Measurements from ENCODE around the gene RPRM. TPM values are rescaled to one million over a fixed set of nuclear protein-coding genes. Genes with fewer than 3 reads are reported as not detected.
"Not testable (repeated sequence)": the region's sequence is repeated elsewhere in the genome, so short reads cannot be mapped to it uniquely, and the experiment has no call there.

The RPRM gene
- polyA plus RNA-seq: 3.2 TPM
- long read RNA-seq, donor 1, partial matches to known transcripts: 0 of 1 reads
- long read RNA-seq, donor 1, other reads (novel, unspliced or antisense): 0 of 1 reads
- long read RNA-seq, donor 2, partial matches to known transcripts: 0 of 1 reads
- long read RNA-seq, donor 2, other reads (novel, unspliced or antisense): 0 of 1 reads
- long read RNA-seq, donor 3: 0 reads
- long read RNA-seq, donor 4: 0 reads
- long read RNA-seq, donor 5, partial matches to known transcripts: 0 of 2 reads
- long read RNA-seq, donor 5, other reads (novel, unspliced or antisense): 0 of 2 reads
- long read RNA-seq, donor 6, partial matches to known transcripts: 0 of 3 reads
- long read RNA-seq, donor 6, other reads (novel, unspliced or antisense): 0 of 3 reads
- long read RNA-seq, donor 7, partial matches to known transcripts: 0 of 1 reads
- long read RNA-seq, donor 7, other reads (novel, unspliced or antisense): 0 of 1 reads
- long read RNA-seq, donor 8, partial matches to known transcripts: 0 of 3 reads
- long read RNA-seq, donor 8, other reads (novel, unspliced or antisense): 0 of 3 reads
- long read RNA-seq, donor 9, partial matches to known transcripts: 0 of 2 reads
- long read RNA-seq, donor 9, other reads (novel, unspliced or antisense): 0 of 2 reads
- long read RNA-seq, donor 10, partial matches to known transcripts: 0 of 1 reads
- long read RNA-seq, donor 10, other reads (novel, unspliced or antisense): 0 of 1 reads
- long read RNA-seq, donor 11, partial matches to known transcripts: 0 of 1 reads
- long read RNA-seq, donor 11, other reads (novel, unspliced or antisense): 0 of 1 reads

DNA sequence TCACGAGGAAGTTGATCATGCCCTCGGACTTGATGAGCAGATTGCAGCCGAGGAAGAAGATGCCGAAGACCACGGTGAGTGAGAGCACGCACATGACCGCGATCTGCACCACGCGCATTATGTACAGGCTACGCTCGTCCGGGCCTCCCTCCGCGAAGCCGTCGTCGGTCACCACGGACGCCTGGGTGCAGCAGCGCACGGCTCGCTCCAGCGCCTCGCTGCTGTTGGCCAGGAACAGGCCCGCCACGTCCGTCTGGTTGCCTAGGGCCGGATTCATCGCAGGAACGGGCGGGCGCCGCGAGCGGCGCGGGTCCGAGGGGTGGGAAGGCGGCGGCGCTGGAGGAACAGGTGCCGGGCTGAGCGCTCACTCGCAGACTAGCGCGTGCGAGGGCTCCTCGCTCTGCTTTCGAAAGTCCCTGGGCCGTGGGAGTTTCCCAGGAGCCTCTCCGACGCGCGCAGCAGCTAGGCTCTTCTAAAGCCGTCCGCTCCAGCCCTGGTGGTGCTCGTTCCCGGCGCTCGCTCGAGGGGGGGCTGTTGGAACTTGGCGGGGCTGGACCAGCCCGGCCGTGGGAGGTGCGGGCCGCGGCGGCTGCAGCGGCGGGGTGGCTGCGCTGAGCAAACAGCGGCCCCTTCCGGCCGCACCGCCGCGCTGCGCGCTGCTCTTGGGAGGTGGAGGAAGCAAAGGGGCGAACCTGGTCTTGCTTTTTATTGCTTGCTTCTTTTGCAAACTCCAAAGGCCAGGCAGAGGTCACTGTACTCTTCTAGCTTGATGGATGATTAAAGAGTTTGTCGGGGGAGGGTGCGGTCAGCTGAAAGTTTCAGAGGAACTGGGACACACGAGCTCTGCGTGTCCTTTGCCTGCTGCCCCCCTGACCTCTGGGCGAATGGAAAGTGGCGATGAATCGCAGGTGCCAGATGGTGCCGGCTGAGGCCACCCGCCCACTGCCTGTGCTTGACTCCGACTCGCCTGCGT, at the start of gene RPRM:
Gene RPRM (minus strand): TSS at position 474 of the 973 bp plus-strand sequence. CDS start 197 bp downstream, at position 277.
- Histone ChIP-seq H3K4me3 (ENCODE audit: low read length) (peak within 1 kb of the TSS; percentile 34), H3K36me3 (ENCODE audit: control insufficient read depth, insufficient read depth, low read length) (no peaks in the 10 kb centered on the region), H3K27me3 (ENCODE audit: control insufficient read depth, insufficient read depth, low read length) (peaks cover 54% of the 10 kb centered on the region), H3K9me3 (ENCODE audit: control insufficient read depth, low read depth, low read length) (peaks cover 4% of the 10 kb centered on the region), H3K4me1 (ENCODE audit: control insufficient read depth, insufficient read depth, low read length) (peaks cover 18% of the 10 kb centered on the region), H3K27ac (ENCODE audit: low read length) (no peak within 1 kb of the TSS)
- DNase-seq: peak; percentile 45 to 78
- WGBS (ENCODE audit: insufficient coverage, low lambda C conversion rate): no CpG with 5 or more reads among the region's 93 CpGs

DNA sequence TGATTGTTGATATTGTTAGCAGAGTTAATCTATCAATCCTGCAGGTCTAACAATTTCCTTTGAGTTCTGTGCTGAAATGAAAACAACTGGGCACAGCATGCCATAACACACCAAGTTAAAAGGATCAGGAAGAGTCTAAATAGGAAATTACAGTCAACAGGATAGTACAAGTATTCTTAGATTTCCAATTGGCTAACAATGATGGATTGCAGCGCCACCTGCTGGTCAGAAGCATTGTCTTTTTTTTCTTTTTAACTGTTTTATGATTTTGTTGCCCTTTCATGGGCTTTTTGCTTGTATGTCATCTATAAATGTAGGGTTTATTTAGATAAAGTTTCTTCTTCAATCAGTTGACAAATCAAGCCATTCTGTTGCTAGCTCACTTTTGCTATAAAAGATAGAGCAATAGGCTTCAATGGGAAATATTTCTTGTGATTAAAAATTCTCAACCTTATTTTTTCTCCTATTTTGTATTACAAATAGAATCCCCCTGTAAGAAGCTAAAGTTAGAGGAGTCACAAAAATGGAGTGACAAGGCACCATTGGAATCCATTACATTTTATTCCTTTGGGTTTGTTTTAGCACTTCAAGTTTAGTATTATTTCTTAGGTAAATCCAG, 40.8 kb upstream of the RPRM start:
- H3K4me1 ChIP-seq (ENCODE audit: control insufficient read depth, insufficient read depth, low read length): no peaks in the 10 kb centered on the region
- no peak overlapping the region for H3K27ac ChIP-seq (ENCODE audit: low read length)
- H3K4me3 ChIP-seq (ENCODE audit: low read length): no peak overlapping the region
- H3K36me3 ChIP-seq (ENCODE audit: control insufficient read depth, insufficient read depth, low read length): no peaks in the 10 kb centered on the region
- H3K9me3 ChIP-seq (ENCODE audit: control insufficient read depth, low read depth, low read length): no peaks in the 10 kb centered on the region
- H3K27me3 ChIP-seq (ENCODE audit: control insufficient read depth, insufficient read depth, low read length): no peaks in the 10 kb centered on the region
- peak; percentile 16 to 19 for DNase-seq
- no CpG with 5 or more reads among the region's 1 CpG for WGBS (ENCODE audit: insufficient coverage, low lambda C conversion rate)

DNA sequence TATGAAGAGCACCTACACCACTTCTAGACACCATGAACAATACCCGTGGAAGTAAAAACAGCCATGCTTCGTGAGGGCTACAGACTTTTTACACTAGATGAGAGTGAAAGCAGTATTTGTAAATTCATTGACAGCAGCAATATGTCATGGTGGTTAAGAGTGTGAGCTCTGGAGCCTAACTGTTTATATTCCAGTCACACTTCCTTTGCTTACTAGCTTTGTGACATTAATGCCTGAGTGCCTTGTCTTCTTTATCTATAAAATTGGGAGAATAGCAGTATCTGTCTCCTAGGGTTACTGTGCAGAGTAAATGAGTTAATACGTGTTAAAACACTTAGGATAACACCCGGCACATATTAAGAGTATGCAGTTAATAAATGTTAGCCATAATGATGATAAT, 33.8 kb upstream of the RPRM start:
- WGBS (ENCODE audit: insufficient coverage, low lambda C conversion rate): 88% methylated on average over 2 of the region's 4 CpGs
- Histone ChIP-seq H3K9me3 (ENCODE audit: control insufficient read depth, low read depth, low read length) (peaks cover 4% of the 10 kb centered on the region), H3K4me3 (ENCODE audit: low read length) (no peak overlapping the region), H3K27ac (ENCODE audit: low read length) (no peak overlapping the region), H3K36me3 (ENCODE audit: control insufficient read depth, insufficient read depth, low read length) (no peaks in the 10 kb centered on the region), H3K27me3 (ENCODE audit: control insufficient read depth, insufficient read depth, low read length) (no peaks in the 10 kb centered on the region), H3K4me1 (ENCODE audit: control insufficient read depth, insufficient read depth, low read length) (no peaks in the 10 kb centered on the region)
- DNase-seq: no peak

- Histone ChIP-seq H3K27ac (ENCODE audit: low read length) (no peak overlapping the region), H3K9me3 (ENCODE audit: control insufficient read depth, low read depth, low read length) (peaks cover 11% of the 10 kb centered on the region), H3K27me3 (ENCODE audit: control insufficient read depth, insufficient read depth, low read length) (no peaks in the 10 kb centered on the region), H3K4me3 (ENCODE audit: low read length) (no peak overlapping the region), H3K36me3 (ENCODE audit: control insufficient read depth, insufficient read depth, low read length) (no peaks in the 10 kb centered on the region), H3K4me1 (ENCODE audit: control insufficient read depth, insufficient read depth, low read length) (no peaks in the 10 kb centered on the region)
- no peak for DNase-seq
- 100% methylated on average over 1 of the region's 4 CpGs for WGBS (ENCODE audit: insufficient coverage, low lambda C conversion rate)
Observed at GRCh38 chr2:153510996-153511395, 32.4 kb upstream of the RPRM start.

DNA sequence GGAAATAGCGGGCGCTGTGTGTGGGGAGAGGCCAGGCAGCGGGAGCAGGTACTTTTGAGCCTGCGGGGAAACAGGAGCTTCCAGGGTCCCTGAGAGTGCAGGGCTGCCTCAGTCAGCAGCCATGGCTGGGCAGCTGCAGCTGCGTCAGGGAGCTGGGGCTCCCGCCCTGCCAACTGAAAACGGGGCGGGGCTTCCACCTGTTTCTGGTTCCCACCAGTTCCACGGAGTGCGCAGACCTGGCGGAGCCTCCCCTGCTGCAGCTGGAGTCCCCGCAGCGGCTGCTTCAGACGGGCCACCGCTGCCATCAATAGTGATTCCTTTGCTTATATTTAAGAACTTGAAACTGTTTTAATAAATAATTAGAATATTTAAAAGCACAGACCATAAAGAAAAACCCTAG, 30.6 kb upstream of the RPRM start:
- Histone ChIP-seq H3K4me1 (ENCODE audit: control insufficient read depth, insufficient read depth, low read length) (no peaks in the 10 kb centered on the region), H3K27ac (ENCODE audit: low read length) (no peak overlapping the region), H3K27me3 (ENCODE audit: control insufficient read depth, insufficient read depth, low read length) (no peaks in the 10 kb centered on the region), H3K36me3 (ENCODE audit: control insufficient read depth, insufficient read depth, low read length) (no peaks in the 10 kb centered on the region), H3K9me3 (ENCODE audit: control insufficient read depth, low read depth, low read length) (peaks cover 11% of the 10 kb centered on the region), H3K4me3 (ENCODE audit: low read length) (no peak overlapping the region)
- no CpG with 5 or more reads among the region's 15 CpGs for WGBS (ENCODE audit: insufficient coverage, low lambda C conversion rate)
- DNase-seq: no peak

- not testable (repeated sequence) for H3K4me1 ChIP-seq (ENCODE audit: control insufficient read depth, insufficient read depth, low read length); H3K36me3 ChIP-seq (ENCODE audit: control insufficient read depth, insufficient read depth, low read length); H3K4me3 ChIP-seq (ENCODE audit: low read length); DNase-seq; H3K27ac ChIP-seq (ENCODE audit: low read length); H3K27me3 ChIP-seq (ENCODE audit: control insufficient read depth, insufficient read depth, low read length)
- peaks cover 11% of the 10 kb centered on the region for H3K9me3 ChIP-seq (ENCODE audit: control insufficient read depth, low read depth, low read length)
Observed at GRCh38 chr2:153506499-153506898, 27.9 kb upstream of the RPRM start.

DNA sequence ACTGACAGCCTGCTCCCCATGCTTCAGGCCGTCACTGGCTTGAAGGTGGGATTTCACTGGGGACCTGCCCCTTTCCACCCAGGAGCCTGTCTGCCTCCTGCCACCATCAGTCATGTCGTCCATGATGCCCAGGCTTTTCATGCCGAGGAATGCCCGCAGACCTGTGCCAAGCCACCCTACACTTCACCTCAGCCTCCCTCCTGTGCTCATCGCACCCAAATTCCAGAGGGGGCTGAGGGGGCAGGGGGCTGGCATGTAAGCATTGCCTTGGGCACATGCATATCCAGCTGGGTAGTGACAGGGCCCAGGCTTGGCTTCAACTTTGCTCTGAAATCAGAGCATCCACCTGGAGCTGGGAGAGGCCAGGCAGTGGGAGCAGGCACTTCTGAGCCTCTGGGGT, 20.9 kb upstream of the RPRM start:
- WGBS (ENCODE audit: insufficient coverage, low lambda C conversion rate): 40% methylated on average over 1 of the region's 5 CpGs
- no peak for DNase-seq
- Histone ChIP-seq H3K4me1 (ENCODE audit: control insufficient read depth, insufficient read depth, low read length) (no peaks in the 10 kb centered on the region), H3K4me3 (ENCODE audit: low read length) (no peak overlapping the region), H3K27me3 (ENCODE audit: control insufficient read depth, insufficient read depth, low read length) (no peaks in the 10 kb centered on the region), H3K36me3 (ENCODE audit: control insufficient read depth, insufficient read depth, low read length) (no peaks in the 10 kb centered on the region), H3K27ac (ENCODE audit: low read length) (no peak overlapping the region), H3K9me3 (ENCODE audit: control insufficient read depth, low read depth, low read length) (no peaks in the 10 kb centered on the region)

DNA sequence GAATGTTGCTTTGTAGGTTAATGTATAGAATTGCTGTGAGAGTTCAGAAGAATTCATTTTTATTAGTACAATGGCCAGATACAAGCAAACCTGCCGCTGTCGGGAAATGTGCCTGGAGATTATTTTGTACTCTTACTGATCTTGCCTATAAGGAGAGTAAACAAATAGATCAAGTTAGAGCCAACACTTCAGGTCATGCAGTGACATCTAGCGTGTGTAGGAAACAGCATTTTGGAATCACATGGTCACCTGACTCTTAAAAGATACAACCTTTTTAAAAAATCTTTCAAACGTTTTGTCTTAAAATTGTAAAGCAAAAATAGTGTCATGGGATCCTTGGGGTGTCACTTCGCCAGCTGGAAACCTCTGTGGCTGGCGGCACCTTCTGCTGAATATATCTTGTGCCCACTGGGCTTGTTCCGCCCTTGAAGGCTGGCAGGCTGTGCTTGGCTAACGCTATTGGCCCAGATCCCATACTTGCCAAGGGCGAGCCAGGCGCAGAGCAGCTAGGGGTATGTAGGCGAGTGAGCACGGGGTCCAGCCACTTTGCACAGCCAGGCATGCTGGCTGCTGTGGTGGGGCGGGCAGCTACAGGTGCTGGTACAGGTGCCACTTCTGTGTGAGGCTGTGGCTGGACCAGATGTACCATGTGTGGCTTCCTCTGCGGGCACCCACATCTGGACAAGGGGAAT, 19.5 kb upstream of the RPRM start:
- no peaks in the 10 kb centered on the region for H3K4me1 ChIP-seq (ENCODE audit: control insufficient read depth, insufficient read depth, low read length)
- no peaks in the 10 kb centered on the region for H3K27me3 ChIP-seq (ENCODE audit: control insufficient read depth, insufficient read depth, low read length)
- H3K36me3 ChIP-seq (ENCODE audit: control insufficient read depth, insufficient read depth, low read length): no peaks in the 10 kb centered on the region
- H3K9me3 ChIP-seq (ENCODE audit: control insufficient read depth, low read depth, low read length): no peaks in the 10 kb centered on the region
- no peak for DNase-seq
- H3K27ac ChIP-seq (ENCODE audit: low read length): no peak overlapping the region
- H3K4me3 ChIP-seq (ENCODE audit: low read length): no peak overlapping the region
- 20% methylated on average over 1 of the region's 14 CpGs for WGBS (ENCODE audit: insufficient coverage, low lambda C conversion rate)

- H3K4me1 ChIP-seq (ENCODE audit: control insufficient read depth, insufficient read depth, low read length): no peaks in the 10 kb centered on the region
- H3K27me3 ChIP-seq (ENCODE audit: control insufficient read depth, insufficient read depth, low read length): no peaks in the 10 kb centered on the region
- no peak overlapping the region for H3K27ac ChIP-seq (ENCODE audit: low read length)
- no peaks in the 10 kb centered on the region for H3K36me3 ChIP-seq (ENCODE audit: control insufficient read depth, insufficient read depth, low read length)
- no CpG with 5 or more reads among the region's 1 CpG for WGBS (ENCODE audit: insufficient coverage, low lambda C conversion rate)
- no peak for DNase-seq
- H3K4me3 ChIP-seq (ENCODE audit: low read length): no peak overlapping the region
- H3K9me3 ChIP-seq (ENCODE audit: control insufficient read depth, low read depth, low read length): no peaks in the 10 kb centered on the region
Observed at GRCh38 chr2:153495725-153496124, 17.2 kb upstream of the RPRM start.
